Hematopoietic multipotent progenitor cell treated with erythropoietin and hydrocortisone succinate and interleukin-3 and kit ligand, for 6 days (in vitro differentiated cells): ENCODE measurements around the gene MTOR.
A peak's percentile ranks its signal among the peaks of the same experiment; 100 is the strongest.

ENCODE experiments used
- DNase-seq: peaks from one replicate; pipeline ENCODE4 v3.0.0-alpha.2; 2015

MTOR gene

GRCh38 chr1:11059155-11059967 is 203.0 kb downstream of the MTOR start:
- peak; percentile 46 for DNase-seq

DNA sequence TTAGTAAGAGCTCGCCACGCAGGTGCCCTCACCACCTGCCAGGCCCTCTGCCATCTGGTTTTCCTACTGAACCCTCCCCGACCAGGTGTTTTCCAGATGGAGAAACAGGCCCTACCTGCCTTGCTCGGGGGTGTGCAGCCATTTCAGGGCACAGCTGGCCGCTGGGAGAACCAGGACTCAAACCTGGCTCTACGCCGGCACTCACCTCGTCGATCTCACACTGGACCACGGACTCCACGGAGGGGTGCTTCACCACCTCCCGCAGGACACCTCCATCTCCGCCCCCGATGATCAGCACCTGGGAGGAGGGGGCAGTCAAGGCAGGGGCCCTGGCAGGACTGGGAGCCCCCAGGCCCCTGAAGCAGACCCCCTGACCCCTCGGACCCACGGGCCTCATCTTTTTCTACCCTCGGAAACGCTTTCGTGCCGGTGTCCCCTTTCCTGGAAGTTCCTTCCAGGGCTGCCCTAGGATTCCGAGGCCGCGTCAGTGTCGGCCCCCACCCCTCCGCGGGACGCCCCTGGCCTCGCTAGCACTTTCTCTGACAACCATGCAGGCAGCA is 203.7 kb downstream of the MTOR start:
- no peak for DNase-seq

DNA sequence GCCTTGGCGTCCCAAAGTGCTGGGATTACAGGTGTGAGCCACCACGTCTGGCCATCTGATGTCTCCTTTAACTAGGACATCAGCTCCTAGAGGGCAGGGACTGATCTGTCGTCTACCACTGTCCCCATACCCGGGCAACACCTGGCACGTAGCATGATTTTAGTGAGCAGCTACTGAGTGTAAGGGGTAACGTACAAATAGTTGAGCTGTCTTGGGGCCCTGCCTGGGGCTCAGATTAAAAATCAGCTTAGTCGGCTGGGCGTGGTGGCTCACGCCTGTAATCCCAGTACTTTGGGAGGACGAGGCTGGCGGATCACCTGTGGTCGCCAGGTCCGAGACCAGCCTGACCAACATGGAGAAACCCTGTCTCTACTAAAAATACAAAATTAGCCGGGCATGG is 204.3 kb downstream of the MTOR start:
- DNase-seq = no peak

DNA sequence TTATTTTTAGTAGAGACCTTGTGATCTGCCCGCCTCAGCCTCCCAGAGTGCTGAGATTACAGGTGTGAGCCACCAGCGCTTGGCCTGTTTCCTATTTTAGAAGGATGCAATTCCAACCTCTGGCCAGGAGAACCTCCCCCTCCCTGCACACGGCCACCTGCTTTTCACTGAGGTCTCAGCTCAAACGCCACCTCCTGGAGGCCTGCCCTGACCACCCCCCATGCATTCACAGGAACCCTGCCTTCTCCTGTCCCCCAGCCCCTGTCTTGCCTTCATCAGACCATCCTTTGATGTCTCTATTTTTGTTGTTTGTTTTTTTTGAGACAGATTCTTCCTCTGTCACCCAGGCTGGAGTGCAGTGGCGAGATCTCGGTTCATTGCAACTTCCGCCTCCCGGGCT is 204.9 kb downstream of the MTOR start:
- DNase-seq = no peak
